CD4-positive, alpha-beta T cell treated with Interferon gamma for 1 hour (primary cell): ENCODE measurements around the gene HSPA9.

ENCODE experiments used
- DNase-seq: peaks from one replicate; pipeline ENCODE4 v3.0.0-alpha.2; 2020

The HSPA9 gene

DNA sequence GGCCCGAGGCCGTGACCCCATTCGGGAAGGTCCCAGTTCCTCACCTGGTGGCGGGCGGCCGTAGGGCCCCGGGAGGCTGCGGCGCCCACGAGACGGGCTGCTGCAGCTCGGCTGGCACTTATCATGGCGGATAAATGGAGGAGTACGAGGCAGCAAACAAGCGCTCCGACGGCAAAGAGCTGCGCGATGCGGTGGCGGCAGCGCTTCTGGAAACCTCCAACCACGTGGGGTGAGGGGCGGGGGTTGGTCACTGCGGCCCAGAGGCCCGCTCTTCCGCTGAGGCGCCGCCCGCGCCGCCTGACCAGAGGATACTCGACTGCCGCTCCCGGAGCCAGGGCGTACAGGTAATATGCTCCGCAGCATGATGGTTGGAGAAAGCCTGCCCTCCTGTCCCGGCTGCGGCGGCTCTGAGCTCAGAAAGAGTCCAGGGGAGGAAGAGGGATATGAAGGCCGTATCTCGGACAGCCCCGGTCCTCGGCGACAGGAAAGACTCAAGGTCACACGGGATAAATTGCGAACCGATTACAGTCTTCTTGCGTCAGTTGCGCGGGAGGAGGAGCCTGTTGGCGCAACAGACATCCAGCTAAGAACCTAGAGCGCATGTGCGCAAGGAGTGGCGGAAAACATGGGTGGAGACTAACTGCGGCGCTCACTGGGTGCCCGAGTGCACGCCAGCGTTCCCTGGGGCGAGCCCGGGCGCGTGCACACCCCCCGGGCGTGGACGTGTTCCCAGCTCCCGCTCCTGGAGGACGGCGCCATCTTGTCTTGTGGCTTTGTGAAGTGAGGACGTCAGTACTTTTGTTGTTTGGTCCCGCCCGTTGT lies at the start of gene HSPA9:
Gene HSPA9 (minus strand): TSS at position 208 of the 822 bp plus-strand sequence. CDS start 83 bp downstream, at position 125.
- DNase-seq = peak; percentile 99

DNA sequence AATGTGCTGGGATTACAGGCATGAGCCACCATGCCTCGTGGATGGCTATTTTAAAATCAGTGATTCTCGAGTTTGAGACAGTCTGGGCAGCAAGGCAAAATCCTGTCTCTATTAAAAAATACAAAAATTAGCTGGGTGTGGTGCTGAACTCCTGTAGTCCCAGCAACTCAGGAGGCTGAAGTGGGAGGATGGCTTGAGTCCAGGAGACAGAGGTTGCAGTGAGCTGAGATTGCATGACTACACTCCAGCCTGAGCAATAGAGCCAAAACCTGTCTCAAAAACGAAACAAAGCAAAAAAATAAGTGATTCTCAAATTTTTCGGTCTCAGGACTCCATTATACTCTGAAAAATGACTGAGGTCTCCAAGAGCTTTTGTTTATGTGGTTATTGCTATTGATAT lies 47.9 kb upstream of the HSPA9 start:
- no peak for DNase-seq

DNA sequence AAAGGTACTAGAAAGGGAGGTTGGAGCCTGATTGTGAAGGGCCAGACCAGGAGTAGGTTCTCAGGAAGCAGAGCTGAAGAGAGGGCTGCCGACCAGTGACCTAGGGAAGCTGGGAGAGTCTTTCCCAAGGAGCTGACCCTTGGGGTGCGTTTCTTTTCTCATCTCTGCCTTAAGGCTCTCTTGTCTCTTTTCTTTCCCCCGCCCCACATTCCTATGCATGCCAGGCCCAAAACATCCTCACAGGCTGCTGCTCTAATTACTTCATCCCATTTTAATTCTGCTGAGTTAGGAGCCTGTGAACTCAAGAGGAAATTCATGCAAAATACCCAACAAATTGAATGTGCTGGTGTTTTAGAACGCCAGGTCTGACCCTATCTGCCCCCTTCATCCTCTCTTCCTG lies 46.9 kb upstream of the HSPA9 start:
- no peak for DNase-seq

DNA sequence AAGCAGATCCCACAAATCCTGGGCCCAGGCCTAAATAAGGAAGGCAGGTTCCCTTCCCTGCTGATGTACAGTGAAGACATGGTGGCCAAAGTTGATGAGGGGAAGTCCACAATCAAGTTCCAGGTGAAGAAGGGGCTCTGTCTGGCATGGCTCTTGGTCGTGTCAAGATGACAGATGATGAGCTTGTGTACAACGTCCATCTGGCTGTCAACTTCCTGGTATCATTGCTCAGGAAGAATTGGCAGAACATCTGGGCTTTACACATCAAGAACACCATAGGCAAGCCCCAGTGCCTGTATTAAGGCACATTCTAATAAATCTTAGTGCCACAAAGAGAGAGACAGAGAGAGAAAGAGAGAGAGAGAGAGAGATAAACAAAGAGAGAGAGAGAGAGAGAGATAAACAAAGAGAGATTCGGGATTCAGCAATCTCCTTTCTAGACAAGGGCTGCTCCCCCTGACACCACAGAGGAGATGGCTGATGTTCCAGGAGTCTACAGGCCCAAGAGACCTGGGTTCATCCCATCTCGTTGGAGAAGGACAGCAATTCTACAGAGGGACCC lies 45.5 kb upstream of the HSPA9 start:
- no peak for DNase-seq

DNA sequence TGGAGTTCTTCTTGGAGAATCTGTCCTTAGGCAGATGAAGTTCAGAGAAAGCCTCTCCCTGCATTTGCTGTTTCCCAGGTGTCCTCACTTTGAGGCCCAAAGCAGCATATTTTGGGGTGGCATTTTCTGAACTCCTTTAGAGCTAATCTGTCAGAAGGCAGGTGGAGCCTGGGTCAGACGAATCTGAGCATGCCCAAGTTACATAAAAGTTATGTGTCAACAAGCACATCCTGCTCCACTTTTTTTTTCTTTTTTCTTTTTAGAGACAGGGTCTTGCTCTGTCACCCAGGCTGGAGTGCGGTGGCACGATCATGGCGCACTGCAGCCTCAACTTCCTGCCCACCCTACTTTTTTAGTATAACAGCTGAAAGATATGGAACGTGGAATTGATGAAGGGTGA lies 41.3 kb upstream of the HSPA9 start:
- no peak for DNase-seq

DNA sequence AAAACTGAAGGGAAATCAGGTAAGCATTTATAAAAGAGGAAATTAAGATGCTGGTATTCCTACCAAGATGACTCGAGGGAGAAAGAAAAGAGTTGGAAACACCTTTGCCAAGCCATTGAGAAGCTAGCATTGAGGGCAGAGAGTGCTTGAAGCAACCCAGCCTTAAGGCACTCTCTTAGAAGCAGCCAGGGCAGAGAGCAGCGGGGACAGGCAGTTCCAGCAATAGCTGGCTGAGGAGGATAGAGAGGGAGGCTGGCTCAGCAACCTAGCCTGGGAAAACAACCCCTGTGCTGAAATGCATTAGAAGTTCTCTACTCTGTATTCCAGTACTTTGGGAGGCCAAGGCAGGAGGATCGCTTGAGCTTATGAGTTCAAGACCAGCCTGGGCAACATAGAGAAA lies 40.3 kb upstream of the HSPA9 start:
- DNase-seq = no peak

DNA sequence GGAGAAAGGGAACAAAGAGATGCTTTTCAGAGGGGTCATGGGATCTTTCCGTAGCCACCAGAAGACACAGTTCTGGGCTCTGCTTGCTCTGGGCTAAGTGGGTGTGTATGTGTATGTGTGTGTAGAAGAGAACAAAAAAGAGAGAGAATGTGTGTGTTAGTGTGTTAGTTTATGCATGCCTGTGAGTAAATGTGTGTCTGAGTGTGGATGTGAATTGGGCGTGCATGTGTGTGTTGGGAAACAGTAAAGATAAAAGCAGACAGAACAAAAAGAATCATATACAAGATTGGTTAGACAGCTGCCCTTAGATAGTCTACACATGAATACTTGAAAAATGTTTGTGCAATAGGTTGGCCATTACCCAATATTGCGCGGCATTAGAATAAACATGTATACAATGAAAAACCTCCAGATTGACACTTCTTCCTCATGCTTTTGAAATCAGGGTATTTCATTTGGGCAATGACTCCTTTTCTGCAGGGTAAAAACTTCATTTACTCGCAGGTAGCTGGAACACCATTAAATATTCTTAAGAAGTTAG lies 36.5 kb upstream of the HSPA9 start:
- no peak for DNase-seq

DNA sequence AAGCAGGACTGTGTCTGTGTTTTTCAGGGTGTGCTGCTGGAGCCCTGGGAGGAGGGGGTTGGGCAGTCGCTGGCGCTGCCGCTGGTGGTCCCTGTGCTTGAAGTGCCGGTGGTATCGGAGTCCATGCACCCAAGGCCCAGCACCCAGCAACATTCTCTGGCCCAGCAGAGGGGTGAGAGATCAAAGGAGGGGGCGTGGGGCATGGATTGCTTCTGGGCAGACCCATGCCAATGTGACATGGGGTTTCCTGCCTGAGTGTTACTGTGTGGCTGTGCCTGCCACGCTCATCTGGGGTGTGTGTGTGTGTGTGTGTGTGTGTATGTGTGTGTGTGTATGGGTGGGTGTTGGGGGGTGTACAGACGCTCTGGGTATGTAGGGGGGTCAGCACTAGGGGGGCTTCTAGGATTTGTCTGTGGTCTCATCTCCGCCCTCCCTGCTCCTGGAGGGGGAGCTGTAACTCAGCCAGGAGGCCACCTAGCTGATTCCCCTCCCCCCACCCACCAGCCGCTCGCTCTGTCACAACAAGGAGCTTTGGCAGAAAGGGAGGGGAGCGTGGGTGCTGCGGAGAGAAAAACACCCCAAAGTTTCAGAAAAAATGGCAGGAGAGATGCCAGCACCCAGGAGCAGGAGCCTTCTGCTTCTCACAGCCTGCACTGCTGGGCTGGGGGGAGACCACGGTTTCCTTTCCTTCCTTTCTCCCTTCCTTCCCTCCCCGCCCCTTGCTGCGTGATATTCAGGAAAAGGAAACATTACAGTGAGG lies 35.9 kb upstream of the HSPA9 start:
- DNase-seq = no peak

DNA sequence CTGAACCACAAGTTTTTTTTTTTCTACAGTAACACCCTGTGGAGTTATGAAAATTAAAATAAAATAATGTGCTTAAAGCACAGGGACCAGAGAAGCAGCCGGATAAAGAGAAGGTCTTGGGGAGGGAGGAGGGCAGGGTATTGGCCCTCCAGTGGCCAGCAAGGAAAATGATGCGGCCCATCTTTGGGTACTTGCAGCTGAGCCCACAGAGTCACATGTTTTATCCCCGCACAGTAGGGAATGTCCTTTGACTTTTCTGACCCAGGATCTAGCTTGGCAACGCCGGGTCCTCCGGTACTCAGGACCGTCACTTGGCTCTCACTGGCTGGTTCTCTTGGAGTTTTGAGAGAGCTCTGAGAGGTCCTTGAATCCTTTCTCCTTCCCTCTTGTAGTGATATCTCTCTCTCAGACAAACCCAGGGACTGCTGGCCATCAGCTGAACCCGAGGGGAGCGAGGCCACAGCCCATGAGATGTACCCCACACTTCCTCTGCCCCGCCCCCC lies 35.3 kb upstream of the HSPA9 start:
- no peak for DNase-seq

DNA sequence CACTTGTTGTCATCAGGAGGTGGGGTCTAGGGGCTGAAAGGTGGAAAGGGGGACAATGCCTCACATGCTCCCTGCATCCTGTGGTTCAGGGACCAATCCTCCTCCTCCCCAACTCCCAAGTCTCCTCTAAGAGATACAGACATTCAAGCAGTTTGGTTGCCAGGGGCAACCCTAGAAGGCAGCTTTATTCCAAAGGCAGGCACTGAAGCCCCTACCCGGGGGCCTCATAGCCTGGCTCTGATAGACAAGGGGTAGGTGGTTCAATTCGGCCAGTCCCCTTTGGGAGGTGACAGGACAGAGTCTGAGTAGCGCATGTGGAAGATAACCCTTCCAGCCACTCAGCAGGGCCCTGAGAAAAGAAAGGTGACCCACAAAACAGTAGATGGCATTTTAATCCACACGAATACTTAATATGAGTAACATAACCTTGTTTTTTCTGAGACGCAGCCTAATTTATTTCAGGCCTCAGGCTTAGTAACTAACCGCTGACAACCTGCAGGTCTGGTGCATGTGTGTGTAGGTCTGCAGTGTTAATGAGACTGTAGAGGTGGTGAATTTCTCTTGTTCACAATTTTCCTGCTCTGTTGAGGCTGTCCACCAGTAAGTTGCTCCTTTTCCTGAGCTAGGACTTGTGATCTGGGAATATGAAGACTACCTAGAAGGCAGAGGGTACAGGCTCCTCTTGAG lies 31.3 kb upstream of the HSPA9 start:
- DNase-seq = no peak

DNA sequence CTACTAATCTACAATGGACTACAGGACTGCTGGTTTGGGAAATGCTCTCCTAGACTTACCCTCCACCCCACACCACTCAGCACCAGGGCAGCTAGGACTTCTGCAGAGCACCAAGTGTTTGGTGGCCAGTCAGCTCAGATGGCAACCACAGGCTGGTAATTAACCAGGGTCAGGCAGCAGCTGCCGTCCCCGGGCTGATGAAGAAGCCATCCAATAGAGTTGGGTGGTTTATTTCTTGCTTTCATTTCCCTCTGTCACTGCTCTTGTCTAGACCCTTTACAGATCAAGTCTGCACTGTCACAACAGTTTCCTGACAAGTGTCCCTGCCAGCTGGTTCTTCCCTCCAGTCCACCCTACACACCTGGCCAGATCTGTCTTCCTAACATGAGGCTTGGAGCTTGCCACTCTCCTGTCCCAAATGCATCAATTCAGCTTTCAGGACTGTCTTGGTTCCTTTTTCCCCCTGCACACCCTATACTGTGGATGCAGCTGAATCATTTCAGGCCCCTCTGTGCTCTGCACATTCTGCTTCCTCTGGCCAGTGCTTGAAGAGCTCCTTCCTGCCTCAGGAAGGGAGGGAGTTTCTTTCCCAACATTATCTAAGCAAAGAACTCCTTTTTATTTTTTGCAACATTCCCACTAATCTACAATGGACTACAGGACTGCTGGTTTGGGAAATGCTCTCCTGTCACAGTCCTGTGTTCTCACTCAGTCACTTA lies 30.2 kb upstream of the HSPA9 start:
- no peak for DNase-seq

DNA sequence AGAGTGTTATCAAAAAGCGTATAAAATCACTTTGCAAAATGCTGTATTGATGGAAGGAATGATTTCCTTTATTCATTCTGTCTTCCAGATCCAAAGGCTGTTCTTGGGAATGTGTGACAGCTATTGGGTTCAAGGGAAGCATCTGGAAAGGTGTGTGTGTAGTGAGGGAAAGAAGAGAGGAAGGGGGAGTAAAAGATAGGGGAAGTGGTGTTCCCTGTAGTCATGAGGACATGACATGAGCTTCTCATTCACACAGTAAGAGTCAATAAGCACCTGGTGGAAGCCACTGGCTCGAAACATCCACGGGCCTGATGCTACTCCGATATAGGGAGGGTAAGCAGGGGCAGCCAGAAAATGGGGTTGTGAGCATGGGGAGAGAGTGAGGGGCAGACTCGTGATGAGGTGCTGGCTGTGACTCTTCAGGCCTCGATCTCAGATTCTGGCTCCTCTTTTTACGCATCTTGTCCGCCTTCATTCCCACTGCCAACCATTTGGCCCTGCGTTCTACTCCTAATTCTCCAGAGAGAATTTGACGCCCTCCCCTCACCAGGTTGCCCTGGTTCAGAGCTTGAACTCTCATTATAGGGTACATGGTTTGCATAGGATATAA lies 29.1 kb upstream of the HSPA9 start:
- no peak for DNase-seq

DNA sequence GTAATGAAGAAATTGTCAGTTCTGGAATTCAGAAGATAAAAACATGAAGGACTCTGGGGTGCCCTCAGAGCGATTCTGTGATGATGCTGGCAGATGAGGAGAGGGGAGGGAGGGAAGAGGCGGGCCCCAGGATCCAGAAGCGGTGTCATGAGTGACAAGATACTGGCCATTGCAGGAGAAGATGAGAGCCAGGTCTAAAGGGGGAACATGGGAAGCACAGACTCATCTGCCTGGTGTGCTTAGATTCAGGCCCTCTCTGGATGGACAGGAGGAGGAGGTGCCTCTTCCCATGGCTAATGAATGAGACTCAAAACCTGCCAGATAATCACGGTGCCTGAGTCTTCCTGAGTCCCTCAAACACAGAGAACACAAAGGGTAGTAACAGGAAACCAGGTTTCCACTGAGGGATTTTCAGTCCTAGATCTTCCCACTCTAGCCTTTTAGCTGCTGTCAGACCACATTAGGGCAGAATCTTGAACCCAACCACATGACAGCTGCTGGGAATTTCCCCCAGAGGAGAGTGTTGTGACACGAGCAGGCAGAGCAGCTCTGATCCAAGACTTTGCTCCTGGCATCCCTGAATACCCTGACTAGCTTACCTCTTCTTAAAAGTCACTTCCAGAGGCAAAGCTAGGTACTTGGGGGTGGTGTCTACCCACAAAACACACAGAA lies 28.2 kb upstream of the HSPA9 start:
- DNase-seq = no peak

DNA sequence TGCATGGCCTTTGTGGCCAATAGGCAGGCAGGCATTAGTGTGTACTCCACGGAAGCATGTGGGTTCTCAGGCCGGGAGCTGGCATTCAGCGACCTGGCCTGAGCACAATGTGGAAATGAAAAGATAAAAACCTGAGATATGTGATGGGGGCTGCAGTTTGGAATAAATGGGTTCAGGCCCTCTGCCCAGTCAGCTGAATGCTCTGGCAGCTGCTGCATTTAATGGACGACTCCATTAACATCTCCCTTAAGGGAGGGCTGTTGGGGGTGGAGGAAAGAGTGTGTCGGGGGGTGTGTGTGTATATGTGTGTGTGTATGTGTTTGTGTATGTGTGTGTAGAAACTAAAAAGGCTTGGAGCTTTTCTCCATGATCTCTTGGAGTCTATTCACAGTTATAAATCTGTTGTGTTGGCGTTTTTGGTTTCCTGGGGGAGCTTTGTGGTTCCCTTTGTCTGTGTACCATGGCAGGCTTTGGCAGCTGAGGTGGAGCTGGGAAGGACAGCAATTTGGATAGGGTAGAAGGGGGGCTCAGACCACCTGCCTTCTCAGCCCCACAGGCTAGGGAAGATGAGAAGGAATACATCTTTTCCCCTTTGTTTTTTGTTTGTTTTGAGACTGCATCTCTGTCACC lies 27.3 kb upstream of the HSPA9 start:
- DNase-seq = no peak

DNA sequence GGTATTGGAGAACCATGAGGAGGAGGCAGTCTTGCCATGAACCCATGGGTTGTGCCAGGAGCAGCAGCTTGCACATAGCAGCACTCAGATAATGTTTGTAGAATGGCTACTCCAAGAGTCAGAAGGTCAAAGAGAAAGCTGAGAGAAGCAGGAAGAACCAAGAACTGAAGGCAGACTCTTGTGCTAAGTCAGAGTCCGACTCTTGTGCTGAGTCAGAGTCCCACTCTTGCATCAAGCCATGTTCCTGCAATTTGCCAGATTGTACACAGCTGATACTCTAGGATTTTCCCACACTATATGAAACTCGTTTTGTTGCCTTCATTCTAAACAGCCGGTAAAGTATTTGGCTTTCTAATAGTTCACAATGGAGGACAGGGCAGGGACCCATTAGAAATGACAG lies 26.2 kb upstream of the HSPA9 start:
- DNase-seq = no peak

DNA sequence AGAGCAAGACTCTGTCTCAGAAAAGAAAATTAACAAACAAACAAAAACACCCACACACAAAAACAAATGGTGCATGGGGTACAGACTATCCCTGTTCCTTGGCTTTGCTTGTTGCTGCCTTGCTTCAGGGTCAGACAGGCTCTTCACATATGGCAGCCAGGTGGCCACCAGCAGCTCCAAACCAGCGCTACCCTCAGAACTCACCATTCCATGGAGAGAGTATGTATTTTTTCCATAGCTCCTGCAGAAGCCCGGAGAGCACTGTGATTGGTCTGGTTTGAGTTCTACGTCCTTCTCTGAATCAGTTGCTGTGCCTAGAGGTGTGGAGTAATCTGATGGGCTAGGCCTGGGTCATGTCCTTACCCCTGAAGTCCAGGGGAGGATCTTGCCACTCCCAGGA lies 25.2 kb upstream of the HSPA9 start:
- no peak for DNase-seq

DNA sequence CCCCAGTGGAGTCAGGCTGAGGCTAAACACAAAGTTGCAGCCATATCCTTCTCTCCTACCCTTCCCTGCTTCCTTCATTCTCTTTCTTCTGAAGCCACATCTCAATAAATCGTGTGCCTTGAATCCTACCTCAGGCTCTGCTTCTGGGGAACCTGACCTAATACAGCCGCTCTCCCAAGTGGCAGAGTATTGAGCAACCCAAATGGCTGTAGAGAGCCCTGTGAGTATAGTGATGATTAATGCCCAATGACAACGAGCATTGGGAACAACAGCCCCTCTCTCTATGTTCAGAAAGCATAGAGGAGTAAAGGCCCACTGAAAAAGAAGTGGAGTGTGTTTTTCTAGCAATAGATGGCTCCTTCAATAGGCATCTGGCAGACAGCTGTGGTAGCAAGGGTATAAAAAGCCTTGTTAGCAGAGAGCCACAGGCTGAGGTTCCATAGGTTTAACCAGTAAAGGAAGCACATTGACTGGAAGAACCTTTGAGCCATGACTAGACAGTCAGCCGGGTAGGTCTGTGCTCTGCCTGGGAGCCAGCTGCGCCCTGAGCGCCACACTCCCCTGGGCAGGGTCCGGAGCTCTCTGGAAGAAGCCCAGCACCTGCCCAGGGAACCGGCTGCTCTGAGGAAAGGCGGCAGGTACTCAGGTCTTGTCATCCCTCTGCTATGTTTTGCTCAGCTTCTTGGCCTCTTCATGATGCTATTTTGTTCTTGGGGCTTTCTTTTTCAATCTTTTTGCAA lies 22.6 kb upstream of the HSPA9 start:
- DNase-seq = no peak

DNA sequence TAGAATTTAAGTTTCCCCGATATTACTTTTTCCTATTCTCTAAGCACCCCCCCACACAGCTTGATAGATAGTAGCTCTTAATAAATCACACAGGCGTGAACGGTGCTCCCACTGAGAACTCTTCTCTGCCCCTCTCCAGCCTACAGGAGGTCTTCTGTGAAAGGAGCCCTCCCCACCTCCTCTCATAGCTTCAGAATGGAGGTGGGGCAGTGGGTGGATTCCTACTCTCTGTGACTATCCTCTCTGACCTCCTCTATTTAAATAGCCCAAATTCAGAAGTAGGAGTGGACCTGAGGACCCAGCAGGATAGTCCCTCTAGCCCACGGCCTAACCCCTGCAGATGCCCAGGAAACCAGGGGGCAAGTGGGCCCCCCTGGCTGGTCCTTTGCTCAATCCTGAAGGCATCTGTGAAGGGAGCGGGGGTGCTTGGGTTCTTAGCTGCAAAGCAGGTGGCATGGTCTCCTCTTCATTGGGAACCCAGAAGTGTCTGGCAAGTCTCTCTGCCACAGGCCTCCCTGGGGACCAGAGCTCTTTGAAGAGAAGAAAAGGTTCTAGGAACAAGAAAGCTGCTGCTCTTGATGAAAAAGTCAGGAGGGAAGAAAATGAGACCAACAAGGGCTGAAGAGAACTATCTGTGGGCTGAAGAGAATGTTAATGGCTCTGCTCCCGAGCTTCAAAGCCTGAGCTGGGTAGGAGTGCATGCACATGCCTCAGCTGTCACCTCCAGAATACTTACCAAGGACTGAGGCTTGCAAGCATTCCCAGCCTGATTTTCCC lies 21.1 kb upstream of the HSPA9 start:
- DNase-seq = no peak

DNA sequence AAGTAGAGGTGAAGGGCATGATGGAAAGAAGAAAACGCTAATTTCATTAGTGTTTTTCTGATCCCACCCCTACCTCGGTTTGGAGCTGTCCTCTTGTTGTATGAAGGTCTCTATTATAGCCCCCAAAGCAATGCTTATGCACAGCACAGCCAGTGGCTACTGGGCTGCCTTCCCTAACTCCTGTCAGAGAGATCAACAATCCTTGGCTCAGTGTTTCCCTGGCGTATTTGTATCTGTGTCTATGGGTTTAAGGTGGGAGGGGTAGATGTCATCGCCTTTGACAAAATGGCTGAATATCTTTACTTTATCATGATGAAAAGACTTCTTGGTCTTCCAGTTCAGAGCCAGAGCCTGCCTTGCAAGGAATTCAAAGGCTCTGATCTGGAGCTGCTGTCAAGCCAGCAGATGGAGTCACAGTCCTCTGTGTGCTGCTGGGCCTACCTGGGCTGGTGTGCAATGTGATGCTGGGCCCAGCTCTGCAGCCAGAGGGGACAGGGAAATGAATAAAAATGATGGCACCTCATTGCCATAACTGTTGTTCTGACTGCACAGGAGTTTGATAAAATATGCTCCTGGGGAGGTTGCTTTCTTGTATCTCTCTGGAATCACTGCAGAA lies 20.1 kb upstream of the HSPA9 start:
- DNase-seq = no peak
